Smooth muscle cell of the umbilical artery (primary cell): Measurements from ENCODE around the gene DGCR6L. TPM values are rescaled to one million over a fixed set of nuclear protein-coding genes. Genes with fewer than 3 reads are reported as not detected.

Experiments
- total RNA-seq: library from RNA; depleted of rRNA; stranded (reverse); fragments of >200 nt; gene quantifications from 2 replicates; pipeline ENCODE4 v1.2.3, GENCODE V29; 2014

The DGCR6L gene
- 28.7 and 40.4 TPM in 2 replicates for total RNA-seq

GRCh38 chr22:20319745-20320658 lies at the start of gene DGCR6L:
TSS of gene DGCR6L (minus strand) at chr22:20320060. CDS start at chr22:20319988, 72 bp downstream.

GRCh38 chr22:20268279-20269012 lies 51.4 kb downstream of the DGCR6L start, which contains the start of gene RTN4R:
TSS of gene RTN4R (minus strand) at chr22:20268318. CDS start at chr22:20268092, 226 bp downstream.

Other genes starting within 250 kb of the DGCR6L start
- 26.1 and 41.0 TPM in 2 replicates for gene DGCR8, start 239.8 kb downstream of the DGCR6L start, total RNA-seq
- gene RANBP1, start 204.0 kb downstream of the DGCR6L start, total RNA-seq: 184 and 194 TPM in 2 replicates
- 40.7 and 42.3 TPM in 2 replicates for gene TRMT2A, start 202.8 kb downstream of the DGCR6L start, total RNA-seq
- gene ZDHHC8, start 188.3 kb downstream of the DGCR6L start, total RNA-seq: 8.6 and 32.7 TPM in 2 replicates
- gene CCDC188, start 169.0 kb downstream of the DGCR6L start, total RNA-seq: 0.30 TPM in 1 of 2 replicates, not detected in the other
- 0.59 and 0.97 TPM in 2 replicates for gene RTN4R, start 51.7 kb downstream of the DGCR6L start, total RNA-seq
- gene ZNF74, start 74.1 kb upstream of the DGCR6L start, total RNA-seq: 11.9 and 14.6 TPM in 2 replicates
- 66.5 and 72.7 TPM in 2 replicates for gene SCARF2, start 117.8 kb upstream of the DGCR6L start, total RNA-seq
- 30.5 and 30.9 TPM in 2 replicates for gene KLHL22, start 175.7 kb upstream of the DGCR6L start, total RNA-seq
- 37.1 and 65.9 TPM in 2 replicates for gene MED15, start 187.6 kb upstream of the DGCR6L start, total RNA-seq